B cell (primary cell): ENCODE data around the gene MPDZ. TPM values are rescaled to one million over a fixed set of nuclear protein-coding genes. Genes with fewer than 3 reads are reported as not detected.

Source experiments
- ATAC-seq: fragments of 200-7000 bp; cut with Tn5 transposase; one replicate; pipeline ENCODE4 v1.10.0; 2021; ENCODE audit warnings: low read depth, mild to moderate bottlenecking, moderate number of reproducible peaks, moderate library complexity
- CTCF ChIA-PET: fragments of 350-600 bp; sonication (Branson Sonifier 250); formaldehyde crosslinking; loops from one replicate; lab custom pipeline; 2021; ENCODE audit warnings: antibody characterized with exemption, inconsistent platforms; lab: Charles Lee
- POLR2A ChIA-PET: fragments of 350-600 bp; sonication (Branson Sonifier 250); formaldehyde crosslinking; loops from one replicate; lab custom pipeline; 2021; ENCODE audit warnings: antibody characterized with exemption; lab: Charles Lee
- DNase-seq: peaks from one replicate; pipeline ENCODE4 v3.0.0; 2013
- H2AFZ ChIP-seq: 2 replicates; pipeline ENCODE4 v1.6.1; 2012; ENCODE audit warnings: mild to moderate bottlenecking, low read depth, low read length; ENCODE audit not compliant: insufficient read depth, poor library complexity, severe bottlenecking
- H3K27ac ChIP-seq, 2 donors: 1 replicate in 1 of 2; 2 replicates in 1 of 2; pipeline ENCODE4 v1.5.1; 2012 to 2013; ENCODE audit warnings: low read length in 2 of 2, mild to moderate bottlenecking in 2 of 2, moderate library complexity in 1 of 2
- H3K27me3 ChIP-seq, 4 experiments: fragments of 200-600 bp in 1 of 4; sonication (generic) in 1 of 4; replicated peaks in 1 of 4; 1 replicate in 2 of 4; 2 replicates in 2 of 4; pipeline versions ENCODE4 v1.6.1 to v1.7.0; 2013 to 2016; ENCODE audit warnings: low read length in 3 of 4, mild to moderate bottlenecking in 2 of 4, mixed read lengths in 1 of 4, moderate library complexity in 1 of 4; ENCODE audit not compliant: insufficient read depth in 4 of 4, control insufficient read depth in 3 of 4; ENCODE audit errors: control extremely low read depth in 1 of 4
- H3K36me3 ChIP-seq, 2 experiments: replicated peaks in 1 of 2; 1 replicate in 1 of 2; 2 replicates in 1 of 2; pipeline versions ENCODE4 v1.6.1 to v1.7.1; 2013; ENCODE audit warnings: low read length in 1 of 2; ENCODE audit not compliant: insufficient read depth in 2 of 2, control insufficient read depth in 1 of 2; ENCODE audit errors: control extremely low read depth in 1 of 2, extremely low read depth in 1 of 2
- H3K4me1 ChIP-seq, 2 donors: fragments of 200-600 bp in 1 of 2; sonication (generic) in 1 of 2; 1 replicate in 1 of 2; 2 replicates in 1 of 2; pipeline versions ENCODE4 v1.5.1 to v1.6.1; 2013 to 2017; ENCODE audit warnings: low read length in 2 of 2; ENCODE audit not compliant: control insufficient read depth in 2 of 2, insufficient read depth in 2 of 2
- H3K4me2 ChIP-seq: replicated peaks from 2 replicates; pipeline ENCODE3; 2012; ENCODE audit warnings: mild to moderate bottlenecking, low read depth, low read length; ENCODE audit not compliant: poor library complexity, severe bottlenecking
- H3K4me3 ChIP-seq, 5 experiments: fragments of 200-600 bp in 1 of 5; sonication (generic) in 1 of 5; 1 replicate in 3 of 5; 2 replicates in 2 of 5; pipeline versions ENCODE4 v1.5.1 to v1.7.0; 2011 to 2016; ENCODE audit warnings: low read length in 4 of 5, mild to moderate bottlenecking in 4 of 5, low read depth in 2 of 5, control low read depth in 1 of 5, moderate library complexity in 1 of 5; ENCODE audit not compliant: insufficient read depth in 1 of 5; ENCODE audit errors: control extremely low read depth in 1 of 5, extremely low read depth in 1 of 5
- H3K79me2 ChIP-seq: fragments of 200-600 bp; sonication (generic); one replicate; pipeline ENCODE4 v1.6.0; 2016; ENCODE audit warnings: low read length; ENCODE audit not compliant: control insufficient read depth, insufficient read depth
- H3K9ac ChIP-seq: fragments of 200-600 bp; sonication (generic); 2 replicates; pipeline ENCODE4 v1.6.1; 2017; ENCODE audit warnings: mild to moderate bottlenecking, low read length, moderate library complexity
- H3K9me3 ChIP-seq, 3 donors: one replicate each; pipeline versions ENCODE4 v1.6.1 to v1.7.1; 2013; ENCODE audit warnings: low read length in 2 of 3; ENCODE audit not compliant: control insufficient read depth in 2 of 3, insufficient read depth in 1 of 3; ENCODE audit errors: control extremely low read depth in 1 of 3
- H4K20me1 ChIP-seq: 2 replicates; pipeline ENCODE4 v1.6.0; 2012; ENCODE audit warnings: mild to moderate bottlenecking, low read length; ENCODE audit not compliant: insufficient read depth, control insufficient read depth, poor library complexity, severe bottlenecking
- H3K27ac Mint-ChIP-seq: one replicate; pipeline ENCODE4 v1.8.0; 2021; ENCODE audit warnings: mixed read lengths
- H3K27me3 Mint-ChIP-seq: one replicate; pipeline ENCODE4 v1.8.0; 2021; ENCODE audit warnings: mixed read lengths
- H3K4me1 Mint-ChIP-seq: one replicate; pipeline ENCODE4 v1.8.0; 2021; ENCODE audit warnings: mixed read lengths
- H3K4me3 Mint-ChIP-seq: one replicate; pipeline ENCODE4 v1.8.0; 2021; ENCODE audit warnings: mixed read lengths
- H3K9me3 Mint-ChIP-seq: one replicate; pipeline ENCODE4 v1.8.0; 2022; ENCODE audit warnings: mixed read lengths; ENCODE audit not compliant: insufficient read depth
- EZH2 ChIP-seq: IDR thresholded peaks from 2 replicates; pipeline ENCODE4 v1.6.1; 2012; ENCODE audit warnings: borderline replicate concordance, low read depth, mild to moderate bottlenecking, moderate library complexity, low read length; ENCODE audit not compliant: insufficient read depth, poor library complexity, severe bottlenecking
- WGBS: methylation state at CpG from one replicate; pipeline ENCODE4 v1.1.5; 2013; ENCODE audit warnings: missing lambda C conversion rate; ENCODE audit not compliant: insufficient coverage; 5-methylcytosine and 5-hydroxymethylcytosine counted together
- intact Hi-C: fragments of 100-400 bp; cut with micrococcal nuclease; formaldehyde crosslinking; loops from one replicate; pipeline ENCODE4 v1.10.0; 2022
- polyA plus RNA-seq: library from polyadenylated mRNA; depleted of rRNA; stranded (reverse); fragments of >200 nt; gene quantifications from 2 replicates; pipeline ENCODE4 v1.2.3, GENCODE V29; 2012
- total RNA-seq, 2 donors: library from RNA; stranded (reverse); fragments of 120-200 nt in 1 of 2; gene quantifications; 1 replicate in 1 of 2; 2 replicates in 1 of 2; pipeline versions ENCODE4 v1.2.3 to v1.2.4, GENCODE V29; 2013 to 2022
- TF ChIP-seq, protein P1 (sequence below): fragments of 200-600 bp; IDR thresholded peaks from one replicate; pipeline ENCODE4 v1.8.0; 2022; ENCODE audit warnings: antibody characterized with exemption, mild to moderate bottlenecking

The MPDZ gene
- total and polyA plus RNA-seq, 2 donors (not counting 1 experiment from before 2014, with no cell fraction given): not detected

DNA sequence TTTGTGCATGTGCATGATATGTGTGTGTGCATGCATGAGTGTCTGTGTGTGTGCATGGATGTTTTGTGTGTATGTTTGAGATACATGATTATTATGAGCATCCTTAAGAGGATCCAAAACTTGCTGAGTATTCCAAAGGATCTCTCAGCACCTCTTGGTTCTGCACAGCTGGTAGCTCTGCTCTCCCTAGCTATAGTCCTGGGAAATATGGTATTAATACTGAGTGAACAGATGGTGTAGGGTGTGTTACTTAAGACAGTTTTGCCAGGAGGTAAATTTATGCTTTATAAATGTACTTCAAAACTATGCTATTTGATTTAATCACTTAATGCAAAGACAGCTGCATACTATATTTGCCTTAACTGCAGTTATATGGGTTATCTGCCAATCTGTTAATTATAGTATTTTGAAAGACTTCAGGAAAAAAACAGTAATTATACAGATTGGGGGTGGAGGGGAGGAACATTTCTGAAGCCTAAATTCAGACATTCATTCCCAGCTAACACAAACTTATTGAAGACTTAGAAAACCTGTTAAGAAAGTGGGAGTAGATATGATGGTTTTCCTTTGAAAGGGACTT, 215.5 kb downstream of the MPDZ start:
- Mint-ChIP-seq H3K27me3 (no peaks in the 10 kb centered on the region), H3K4me1 (no peaks in the 10 kb centered on the region), H3K27ac (no peak overlapping the region), H3K4me3 (no peak overlapping the region), H3K9me3 (peaks cover 2% of the 10 kb centered on the region)
- Histone ChIP-seq H4K20me1 (no peaks in the 10 kb centered on the region), H3K27me3 (no peaks in the 10 kb centered on the region), H3K4me1 (no peaks in the 10 kb centered on the region), H3K4me2 (no peak overlapping the region), H3K27ac (no peak overlapping the region), H3K36me3 (no peaks in the 10 kb centered on the region), H3K79me2 (no peaks in the 10 kb centered on the region), H3K9ac (no peak overlapping the region), H2AFZ (no peak overlapping the region), H3K9me3 (no peaks in the 10 kb centered on the region), H3K4me3 (no peak overlapping the region)
- DNase-seq: no peak
- intact Hi-C loops: no loop called here
- ChIA-PET POLR2A (no interaction called here), CTCF (interaction anchor here (0.6 kb wide), 1 partner anchor 1170 kb away, joined by 3 read pairs; no protein-coding TSS in a partner anchor)
- ATAC-seq: no peak
- no peak for TF ChIP-seq EZH2
- TF ChIP-seq, protein P1, sequence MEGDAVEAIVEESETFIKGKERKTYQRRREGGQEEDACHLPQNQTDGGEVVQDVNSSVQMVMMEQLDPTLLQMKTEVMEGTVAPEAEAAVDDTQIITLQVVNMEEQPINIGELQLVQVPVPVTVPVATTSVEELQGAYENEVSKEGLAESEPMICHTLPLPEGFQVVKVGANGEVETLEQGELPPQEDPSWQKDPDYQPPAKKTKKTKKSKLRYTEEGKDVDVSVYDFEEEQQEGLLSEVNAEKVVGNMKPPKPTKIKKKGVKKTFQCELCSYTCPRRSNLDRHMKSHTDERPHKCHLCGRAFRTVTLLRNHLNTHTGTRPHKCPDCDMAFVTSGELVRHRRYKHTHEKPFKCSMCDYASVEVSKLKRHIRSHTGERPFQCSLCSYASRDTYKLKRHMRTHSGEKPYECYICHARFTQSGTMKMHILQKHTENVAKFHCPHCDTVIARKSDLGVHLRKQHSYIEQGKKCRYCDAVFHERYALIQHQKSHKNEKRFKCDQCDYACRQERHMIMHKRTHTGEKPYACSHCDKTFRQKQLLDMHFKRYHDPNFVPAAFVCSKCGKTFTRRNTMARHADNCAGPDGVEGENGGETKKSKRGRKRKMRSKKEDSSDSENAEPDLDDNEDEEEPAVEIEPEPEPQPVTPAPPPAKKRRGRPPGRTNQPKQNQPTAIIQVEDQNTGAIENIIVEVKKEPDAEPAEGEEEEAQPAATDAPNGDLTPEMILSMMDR: no peak

DNA sequence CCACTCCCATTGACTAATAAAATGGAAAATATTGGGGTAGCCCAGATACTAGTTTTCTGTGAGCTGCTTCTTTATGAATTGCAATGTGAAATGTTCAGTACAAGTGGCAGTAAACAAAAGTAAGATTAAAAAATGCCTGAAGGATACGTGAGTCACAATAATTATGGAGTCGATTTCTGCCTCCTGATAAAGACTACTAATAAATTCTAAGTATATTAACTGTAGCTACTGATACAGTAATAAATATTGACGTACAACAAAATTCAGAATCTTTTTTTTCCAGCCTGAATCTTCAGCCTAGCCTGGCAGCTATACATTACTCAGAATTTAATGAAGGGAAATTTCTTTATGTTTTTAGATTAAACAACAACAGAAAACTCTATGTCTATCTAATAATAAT, 218.1 kb downstream of the MPDZ start:
- CTCF ChIA-PET: no interaction called here
- DNase-seq: no peak
- Histone ChIP-seq H4K20me1 (no peaks in the 10 kb centered on the region), H3K27me3 (no peaks in the 10 kb centered on the region), H3K9ac (no peak overlapping the region), H3K4me2 (no peak overlapping the region), H3K27ac (no peak overlapping the region), H3K4me1 (no peaks in the 10 kb centered on the region), H3K36me3 (no peaks in the 10 kb centered on the region), H3K4me3 (no peak overlapping the region), H2AFZ (no peak overlapping the region), H3K9me3 (peaks cover 0 to 3% (median 0%) of the 10 kb centered on the region in 3 donors), H3K79me2 (no peaks in the 10 kb centered on the region)
- no CpG with 5 or more reads among the region's 3 CpGs for WGBS
- no peaks in the 10 kb centered on the region for H3K4me1 Mint-ChIP-seq
- no peak for ATAC-seq
- peaks cover 2% of the 10 kb centered on the region for H3K9me3 Mint-ChIP-seq
- H3K27me3 Mint-ChIP-seq: no peaks in the 10 kb centered on the region
- intact Hi-C loops: no loop called here
- POLR2A ChIA-PET: no interaction called here
- H3K4me3 Mint-ChIP-seq: no peak overlapping the region
- TF ChIP-seq, protein P1: no peak
- TF ChIP-seq EZH2: no peak
- H3K27ac Mint-ChIP-seq: no peak overlapping the region
